Left hindlimb (tissue), 1 donor: ENCODE results near the gene CACFD1.

ENCODE experiments used
- DNase-seq: peaks from one replicate; pipeline ENCODE4 v3.0.0-alpha.2; 2018

CACFD1 gene

GRCh38 chr9:133520121-133520835 lies 60.5 kb downstream of the CACFD1 start:
- DNase-seq = no peak
